ENCODE results near the gene CHI3L1.

DNA sequence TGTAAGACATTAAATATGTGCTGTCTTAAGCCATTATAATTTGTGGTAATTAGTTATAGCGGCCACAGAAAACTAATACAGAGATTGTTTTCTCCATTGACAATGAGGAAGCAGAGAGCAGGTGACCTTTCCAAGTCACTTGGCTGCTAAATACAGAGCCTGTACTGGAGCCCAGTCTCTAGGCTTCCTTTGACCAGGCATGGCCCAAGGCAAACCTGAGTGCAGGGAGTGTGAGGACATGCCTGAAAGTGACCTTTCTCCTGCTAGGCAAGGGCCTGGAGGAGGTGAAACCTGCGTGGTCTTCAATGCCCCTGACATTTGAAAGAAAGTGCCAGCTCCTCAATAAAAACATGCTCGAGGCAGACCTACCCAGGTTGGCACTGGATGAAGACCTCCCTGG is 12.5 kb upstream of the CHI3L1 start:
- TF ChIP-seq POLR2A (IDR thresholded peaks at IDR 0.05; ENCODE audit: low read depth, low read length) (no peak), TCF12 (IDR thresholded peaks at IDR 0.05; ENCODE audit: low read depth, low read length) (no peak), CREB1 (IDR thresholded peaks at IDR 0.05; ENCODE audit: low read depth) (no peak), YBX1 (IDR thresholded peaks at IDR 0.05) (no peak), MXI1 (IDR thresholded peaks at IDR 0.05; ENCODE audit: low read depth, low read length) (no peak), ZBED1 (IDR thresholded peaks at IDR 0.05; ENCODE audit: borderline replicate concordance) (no peak), YY1 (IDR thresholded peaks at IDR 0.05; ENCODE audit: low read depth, low read length) (no peak), GATAD2B (conservative IDR thresholded peaks at IDR 0.05; ENCODE audit: low read depth) (no peak)
- TF ChIP-seq, protein P1, sequence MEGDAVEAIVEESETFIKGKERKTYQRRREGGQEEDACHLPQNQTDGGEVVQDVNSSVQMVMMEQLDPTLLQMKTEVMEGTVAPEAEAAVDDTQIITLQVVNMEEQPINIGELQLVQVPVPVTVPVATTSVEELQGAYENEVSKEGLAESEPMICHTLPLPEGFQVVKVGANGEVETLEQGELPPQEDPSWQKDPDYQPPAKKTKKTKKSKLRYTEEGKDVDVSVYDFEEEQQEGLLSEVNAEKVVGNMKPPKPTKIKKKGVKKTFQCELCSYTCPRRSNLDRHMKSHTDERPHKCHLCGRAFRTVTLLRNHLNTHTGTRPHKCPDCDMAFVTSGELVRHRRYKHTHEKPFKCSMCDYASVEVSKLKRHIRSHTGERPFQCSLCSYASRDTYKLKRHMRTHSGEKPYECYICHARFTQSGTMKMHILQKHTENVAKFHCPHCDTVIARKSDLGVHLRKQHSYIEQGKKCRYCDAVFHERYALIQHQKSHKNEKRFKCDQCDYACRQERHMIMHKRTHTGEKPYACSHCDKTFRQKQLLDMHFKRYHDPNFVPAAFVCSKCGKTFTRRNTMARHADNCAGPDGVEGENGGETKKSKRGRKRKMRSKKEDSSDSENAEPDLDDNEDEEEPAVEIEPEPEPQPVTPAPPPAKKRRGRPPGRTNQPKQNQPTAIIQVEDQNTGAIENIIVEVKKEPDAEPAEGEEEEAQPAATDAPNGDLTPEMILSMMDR (IDR thresholded peaks at IDR 0.05 in 2 of 3, conservative IDR thresholded peaks at IDR 0.05 in 1 of 3; ENCODE audit: control insufficient read depth in 2 of 3, extremely low read depth in 1 of 3, insufficient read depth in 1 of 3, low read depth in 3 of 3, low read length in 3 of 3), result no peak

All from GM12878 (cell line).